Heart right ventricle (tissue), 16 donors: Measurements from ENCODE around the gene MTUS2. TPM values are rescaled to one million over a fixed set of nuclear protein-coding genes. Genes with fewer than 3 reads are reported as not detected.

Source experiments
- ATAC-seq, 8 donors: fragments of 200-7000 bp; cut with Tn5 transposase; one replicate each; pipeline ENCODE4 v1.9.1; 2020; ENCODE audit warnings: mild to moderate bottlenecking in 8 of 8, moderate library complexity in 8 of 8, moderate number of reproducible peaks in 1 of 8
- DNase-seq, 2 donors: peaks; one replicate each; pipeline ENCODE4 v3.0.0-alpha.2; 2020
- H3K27ac ChIP-seq, 10 donors: fragments of 200-600 bp; sonication (generic) in 2 of 10; one replicate each; pipeline versions ENCODE4 v1.5.0 to v1.8.0; 2020 to 2022; ENCODE audit warnings: mild to moderate bottlenecking in 3 of 10
- H3K27me3 ChIP-seq, 7 donors: fragments of 200-600 bp; one replicate each; pipeline ENCODE4 v1.8.0; 2021 to 2022; ENCODE audit warnings: mild to moderate bottlenecking in 2 of 7
- H3K36me3 ChIP-seq, 9 donors: fragments of 200-600 bp; sonication (generic) in 1 of 9; one replicate each; pipeline versions ENCODE4 v1.5.0 to v1.8.0; 2020 to 2022; ENCODE audit warnings: mild to moderate bottlenecking in 2 of 9
- H3K4me1 ChIP-seq, 9 donors: fragments of 200-600 bp; sonication (generic) in 1 of 9; one replicate each; pipeline versions ENCODE4 v1.5.0 to v1.8.0; 2020 to 2022; ENCODE audit warnings: mild to moderate bottlenecking in 4 of 9
- H3K4me3 ChIP-seq, 10 donors: fragments of 200-600 bp; sonication (generic) in 2 of 10; one replicate each; pipeline versions ENCODE4 v1.5.0 to v1.8.0; 2020 to 2022; ENCODE audit warnings: mild to moderate bottlenecking in 7 of 10, moderate library complexity in 2 of 10
- H3K9me3 ChIP-seq, 11 donors: fragments of 200-600 bp in 10 of 11; sonication (generic) in 2 of 11; one replicate each; pipeline versions ENCODE4 v1.5.0 to v1.8.0; 2013 to 2022; ENCODE audit warnings: mild to moderate bottlenecking in 2 of 11, control low read depth in 1 of 11, moderate library complexity in 1 of 11
- WGBS, 2 donors: extraction: QIAGEN DNeasy Blood & Tissue Kit; methylation state at CpG; one replicate each; pipeline ENCODE4 v1.1.7; 2013; ENCODE audit warnings: inconsistent platforms in 1 of 2; 5-methylcytosine and 5-hydroxymethylcytosine counted together
- intact Hi-C, 10 donors: fragments of 100-400 bp; cut with DNase I; formaldehyde crosslinking; loops; one replicate each; pipeline versions ENCODE4 v1.11.1 to v1.14.2; 2022
- polyA plus RNA-seq, 2 donors: library from polyadenylated mRNA; stranded (reverse); fragments of 200-250 nt; gene quantifications; one replicate each; pipeline ENCODE4 v1.2.3, GENCODE V29; 2013
- total RNA-seq, 10 donors: library from RNA; stranded (reverse); fragmentation: NEBNext Ultra II Directional in 3 of 10; extraction: Animal tissue kit (Norgen Biotek cat#: 25700) in 3 of 10; gene quantifications; one replicate each; pipeline versions ENCODE4 v1.2.1 to v1.2.4, GENCODE V29; 2021 to 2023
- TF ChIP-seq, protein P1 (sequence below), 9 donors: fragments of 200-600 bp; sonication (generic) in 2 of 9; IDR thresholded peaks; one replicate each; pipeline versions ENCODE4 v1.5.0 to v1.8.0; 2021 to 2022; ENCODE audit warnings: antibody characterized with exemption in 9 of 9, mild to moderate bottlenecking in 5 of 9, moderate library complexity in 1 of 9
- donor health status: Arrhythmogenic right ventricular cardiomyopathy.
- donor health status: ischemic (EF 13 %, LVEDD 7.1; RV severe dilation, severe dysfunction).
- donor health status: healthy with polysubstance abuse.
- donor health status: DM: no; HTN: yes; CAD: no.
- donor health status: DM: no; HTN: no; CAD: no.
- donor health status: ischemic (EF 25% LVEDD 6.9; RV normal size, moderate dysfunction).
- donor health status: ischemic (EF 25% LVEDD 5.7; RV mildly dilated, moderate dysfunction).
- donor health status: healthy.
- donor health status: DM: yes; HTN: yes; CAD: no.
- donor health status: Ischemic cardiomyopathy.
- donor health status: ischemic (EF 35%, LVEDD 5.7; RV mildly dilated, moderate dysfunction).
- donor health status: nonischemic (EF 11% LVEDD 7.7; RV severe dilation, severe dysfunction).
- donor health status: DM: yes; HTN: yes; CAD: no.
- donor health status: PGD.
- donor health status: ischemic (EF 29% LVEDD 5.4; RV normal size, mild dysfunction).
- donor health status: nonischemic (EF 23%, LVEDD 6.1; RV moderate dilation, normal function).

The MTUS2 gene
- total and polyA plus RNA-seq, 12 donors = 18.7 to 159 (median 65.6) TPM

DNA sequence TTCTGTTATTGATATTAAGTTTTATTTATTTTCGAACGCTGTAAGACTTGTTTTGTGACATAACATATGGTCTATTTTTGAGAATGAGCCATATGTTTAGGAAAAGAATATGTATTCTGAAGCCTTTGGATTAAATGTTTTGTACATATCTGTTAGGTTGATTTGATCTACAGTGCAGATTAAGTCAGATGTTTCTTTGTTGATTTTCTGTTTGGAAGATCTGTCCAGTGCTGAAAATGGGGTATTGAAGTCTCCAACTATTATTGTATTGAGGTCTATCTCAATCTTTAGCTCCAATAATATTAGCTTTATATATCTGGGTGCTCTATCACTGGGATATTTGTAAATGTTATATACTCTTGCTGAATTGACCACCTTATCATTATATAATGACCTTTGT, 97.9 kb downstream of the MTUS2 start:
- TF ChIP-seq, protein P1, sequence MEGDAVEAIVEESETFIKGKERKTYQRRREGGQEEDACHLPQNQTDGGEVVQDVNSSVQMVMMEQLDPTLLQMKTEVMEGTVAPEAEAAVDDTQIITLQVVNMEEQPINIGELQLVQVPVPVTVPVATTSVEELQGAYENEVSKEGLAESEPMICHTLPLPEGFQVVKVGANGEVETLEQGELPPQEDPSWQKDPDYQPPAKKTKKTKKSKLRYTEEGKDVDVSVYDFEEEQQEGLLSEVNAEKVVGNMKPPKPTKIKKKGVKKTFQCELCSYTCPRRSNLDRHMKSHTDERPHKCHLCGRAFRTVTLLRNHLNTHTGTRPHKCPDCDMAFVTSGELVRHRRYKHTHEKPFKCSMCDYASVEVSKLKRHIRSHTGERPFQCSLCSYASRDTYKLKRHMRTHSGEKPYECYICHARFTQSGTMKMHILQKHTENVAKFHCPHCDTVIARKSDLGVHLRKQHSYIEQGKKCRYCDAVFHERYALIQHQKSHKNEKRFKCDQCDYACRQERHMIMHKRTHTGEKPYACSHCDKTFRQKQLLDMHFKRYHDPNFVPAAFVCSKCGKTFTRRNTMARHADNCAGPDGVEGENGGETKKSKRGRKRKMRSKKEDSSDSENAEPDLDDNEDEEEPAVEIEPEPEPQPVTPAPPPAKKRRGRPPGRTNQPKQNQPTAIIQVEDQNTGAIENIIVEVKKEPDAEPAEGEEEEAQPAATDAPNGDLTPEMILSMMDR (IDR thresholded peaks at IDR 0.05) = no peak

DNA sequence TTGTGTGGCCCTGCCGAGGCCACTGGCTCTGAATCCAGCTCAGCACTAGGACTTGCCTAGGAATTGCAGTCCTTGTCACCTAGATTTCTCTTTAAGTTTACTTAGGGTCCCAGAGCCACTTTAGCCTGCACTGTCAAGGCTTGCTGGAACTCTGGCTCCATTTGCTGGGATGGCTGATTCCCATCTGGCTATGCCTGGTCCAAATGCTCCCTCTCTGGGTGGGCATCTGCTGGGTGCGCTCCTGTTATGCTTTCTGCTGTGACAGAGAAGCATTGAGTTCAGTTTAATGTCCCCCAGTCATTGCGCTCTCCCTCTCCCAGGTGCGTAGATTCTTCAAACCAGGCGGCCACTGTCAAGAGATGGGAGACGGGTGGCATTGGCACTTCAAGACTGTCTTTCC, 102.2 kb downstream of the MTUS2 start:
- Histone ChIP-seq H3K36me3 (no peaks in the 10 kb centered on the region), H3K4me1 (no peaks in the 10 kb centered on the region), H3K27me3 (no peaks in the 10 kb centered on the region), H3K27ac (no peak overlapping the region), H3K4me3 (no peak overlapping the region), H3K9me3 (peaks cover 0 to 27% (median 0%) of the 10 kb centered on the region in 11 donors)
- ATAC-seq = no peak
- WGBS, 2 donors = 61 to 78% methylated on average over 6 of the region's 6 CpGs
- TF ChIP-seq, protein P1 (IDR thresholded peaks at IDR 0.05) = no peak
- no peak for DNase-seq
- intact Hi-C loops = no loop called here

More for the DNA sequence above, 97.9 kb downstream of the MTUS2 start:
- intact Hi-C loops = no loop called here
- peaks cover 0 to 60% (median 18%) of the 10 kb centered on the region in 11 donors for H3K9me3 ChIP-seq
- DNase-seq (no peak), ATAC-seq (no peak)
- H3K36me3 ChIP-seq = no peaks in the 10 kb centered on the region
- no peak overlapping the region for H3K27ac ChIP-seq
- WGBS, 2 donors = 93 to 98% methylated on average over 2 of the region's 2 CpGs
- H3K4me3 ChIP-seq = no peak overlapping the region
- H3K4me1 ChIP-seq = no peaks in the 10 kb centered on the region
- H3K27me3 ChIP-seq = no peaks in the 10 kb centered on the region

DNA sequence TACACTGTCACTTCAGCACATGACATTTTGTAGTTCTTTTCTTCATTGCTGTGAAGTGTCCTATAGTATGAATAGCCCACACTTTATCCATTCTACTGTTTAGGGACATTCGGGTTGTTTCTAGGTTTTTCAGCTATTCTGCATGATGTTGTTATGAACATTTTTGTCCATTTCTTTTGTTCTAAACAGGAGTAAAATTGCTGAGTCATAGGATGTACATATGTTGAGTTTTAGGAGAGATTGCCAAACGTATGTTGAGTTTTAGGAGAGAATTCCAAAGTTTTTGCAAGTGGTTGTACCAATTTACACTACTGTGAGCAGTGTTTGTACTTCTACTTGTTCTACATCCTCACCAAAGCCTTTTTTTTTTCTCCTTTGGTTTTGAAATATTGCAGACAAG, 115.0 kb downstream of the MTUS2 start:
- Histone ChIP-seq H3K4me3 (no peak overlapping the region), H3K4me1 (no peaks in the 10 kb centered on the region), H3K27ac (no peak overlapping the region), H3K36me3 (no peaks in the 10 kb centered on the region), H3K27me3 (no peaks in the 10 kb centered on the region), H3K9me3 (no peaks in the 10 kb centered on the region)
- intact Hi-C loops = no loop called here
- DNase-seq = no peak
- WGBS, 2 donors = 69 to 81% methylated on average over 2 of the region's 2 CpGs
- no peak for ATAC-seq
- TF ChIP-seq, protein P1 (IDR thresholded peaks at IDR 0.05) = no peak

DNA sequence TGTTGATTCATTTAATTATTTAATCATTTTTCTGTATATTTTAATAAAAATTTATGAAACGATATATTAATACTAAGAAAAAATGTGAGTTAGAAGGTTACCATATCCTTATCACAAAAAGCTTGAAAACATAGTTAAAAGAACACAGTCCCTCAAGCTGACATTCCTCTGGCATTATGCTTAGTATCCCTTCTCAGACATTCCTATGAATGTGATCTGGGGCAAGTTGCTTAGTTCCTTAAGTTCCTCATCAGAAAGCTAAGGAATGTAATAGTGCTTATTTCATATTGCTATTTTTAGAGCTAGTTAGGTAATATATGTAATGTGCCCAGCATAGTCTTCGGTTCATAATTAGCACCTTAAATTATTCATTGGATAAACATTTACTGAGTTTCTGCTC, 122.8 kb downstream of the MTUS2 start:
- intact Hi-C loops = no loop called here
- Histone ChIP-seq H3K27ac (peak overlapping the region in 1 of 10 donors; percentile 20), H3K4me3 (no peak overlapping the region), H3K9me3 (no peaks in the 10 kb centered on the region), H3K36me3 (no peaks in the 10 kb centered on the region), H3K4me1 (peaks cover 0 to 12% (median 0%) of the 10 kb centered on the region in 9 donors), H3K27me3 (no peaks in the 10 kb centered on the region)
- ATAC-seq (peak in 1 of 8 donors; percentile 53), DNase-seq (no peak)
- TF ChIP-seq, protein P1 (IDR thresholded peaks at IDR 0.05) = no peak
- WGBS, 2 donors = 45 to 50% methylated on average over 2 of the region's 2 CpGs
